ENCODE results near the gene NFIC. TPM values are rescaled to one million over a fixed set of nuclear protein-coding genes. Genes with fewer than 3 reads are reported as not detected.
"Not testable (repeated sequence)": the region's sequence is repeated elsewhere in the genome, so short reads cannot be mapped to it uniquely, and the experiment has no call there.

NFIC gene
- total RNA-seq, 4 donors from 2014 or later, result 165 to 297 (median 211) TPM

GRCh38 chr19:3443840-3444694 is 77.7 kb downstream of the NFIC start:
- Histone ChIP-seq H3K27me3 (no peaks in the 10 kb centered on the region), H3K27ac (replicated peaks in 1 of 4) (peak overlapping the region; percentile 71 to 78 (median 72)), H3K9me3 (no peaks in the 10 kb centered on the region), H3K4me1 (peaks cover 42 to 82% (median 76%) of the 10 kb centered on the region in 4 donors), H3K4me3 (no peak overlapping the region), H3K36me3 (peaks cover 31 to 88% (median 68%) of the 10 kb centered on the region in 4 donors)
- peak; percentile 87 for DNase-seq (ENCODE audit: extremely low spot score)
- 34% methylated on average over 19 of the region's 33 CpGs for WGBS
- no peak for TF ChIP-seq EP300 (IDR thresholded peaks at IDR 0.05)
- peak in 1 of 3 experiments; percentile 13 for TF ChIP-seq CTCF (IDR thresholded peaks at IDR 0.05)
- no peak for TF ChIP-seq POLR2A (IDR thresholded peaks at IDR 0.05; ENCODE audit: low read depth)
- TF ChIP-seq POLR2AphosphoS5 (IDR thresholded peaks at IDR 0.05), result peak in 1 of 2 donors; percentile 53
- intact Hi-C loops (cut with DNase I), result no loop called here

- H3K4me1 ChIP-seq, result peaks cover 42 to 79% (median 76%) of the 10 kb centered on the region in 4 donors
- WGBS, result 60% methylated on average over 17 of the region's 24 CpGs
Measured at GRCh38 chr19:3444695-3445234, 78.4 kb downstream of the NFIC start.

DNA sequence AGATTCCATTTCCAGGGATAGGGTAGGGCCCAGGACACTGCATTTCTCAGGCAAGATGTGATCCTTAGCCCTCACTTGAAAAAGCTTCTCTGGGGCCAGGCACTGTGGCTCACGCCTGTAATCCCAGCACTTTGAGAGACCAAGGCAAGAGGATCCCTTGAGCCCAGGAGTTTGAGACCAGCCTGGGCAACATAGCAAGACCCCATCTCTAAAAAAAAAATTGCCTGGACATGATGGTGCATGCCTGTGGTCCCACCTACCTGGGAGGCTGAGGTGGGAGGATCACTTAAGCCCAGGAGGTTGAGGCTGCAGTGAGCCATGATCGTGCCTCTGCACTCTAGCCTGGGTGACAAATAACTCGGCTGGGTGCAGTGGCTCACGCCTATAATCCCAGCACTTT is 80.3 kb downstream of the NFIC start:
- intact Hi-C loops (cut with DNase I); H3K9me3 ChIP-seq; DNase-seq (ENCODE audit: extremely low spot score); H3K27me3 ChIP-seq; H3K4me3 ChIP-seq: not testable (repeated sequence)
- WGBS, result 92% methylated on average over 4 of the region's 4 CpGs
- H3K36me3 ChIP-seq, result peaks cover 37 to 91% (median 70%) of the 10 kb centered on the region in 4 donors
- peak overlapping the region; percentile 84 to 91 (median 89) for H3K27ac ChIP-seq (replicated peaks in 1 of 4)
- peaks cover 48 to 75% (median 69%) of the 10 kb centered on the region in 4 donors for H3K4me1 ChIP-seq

More at GRCh38 chr19:3444695-3445234, 78.4 kb downstream of the NFIC start:
- H3K36me3 ChIP-seq, result peaks cover 38 to 93% (median 73%) of the 10 kb centered on the region in 4 donors
- DNase-seq (ENCODE audit: extremely low spot score), result no peak
- H3K4me3 ChIP-seq, result no peak overlapping the region
- intact Hi-C loops (cut with DNase I), result no loop called here
- H3K27me3 ChIP-seq, result no peaks in the 10 kb centered on the region
- H3K27ac ChIP-seq (replicated peaks in 1 of 4), result peak overlapping the region in 3 of 4 donors; percentile 71 to 91 (median 89)
- peak; percentile 46 to 85 for TF ChIP-seq POLR2AphosphoS5 (IDR thresholded peaks at IDR 0.05)
- TF ChIP-seq POLR2A (IDR thresholded peaks at IDR 0.05; ENCODE audit: low read depth), result no peak
- H3K9me3 ChIP-seq, result no peaks in the 10 kb centered on the region

GRCh38 chr19:3448616-3449334 is 82.4 kb downstream of the NFIC start:
- Histone ChIP-seq H3K9me3 (no peaks in the 10 kb centered on the region), H3K36me3 (peaks cover 53 to 90% (median 78%) of the 10 kb centered on the region in 4 donors), H3K27ac (replicated peaks in 1 of 4) (peak overlapping the region; percentile 84 to 91 (median 89)), H3K4me1 (peaks cover 38 to 70% (median 63%) of the 10 kb centered on the region in 4 donors), H3K27me3 (no peaks in the 10 kb centered on the region), H3K4me3 (no peak overlapping the region)
- no peak for TF ChIP-seq EP300 (IDR thresholded peaks at IDR 0.05)
- TF ChIP-seq CTCF (IDR thresholded peaks at IDR 0.05), result no peak
- TF ChIP-seq POLR2AphosphoS5 (IDR thresholded peaks at IDR 0.05), result no peak
- TF ChIP-seq POLR2A (IDR thresholded peaks at IDR 0.05; ENCODE audit: low read depth), result no peak
- 91% methylated on average over 23 of the region's 28 CpGs for WGBS
- intact Hi-C loops (cut with DNase I), result no loop called here
- no peak for DNase-seq (ENCODE audit: extremely low spot score)

DNA sequence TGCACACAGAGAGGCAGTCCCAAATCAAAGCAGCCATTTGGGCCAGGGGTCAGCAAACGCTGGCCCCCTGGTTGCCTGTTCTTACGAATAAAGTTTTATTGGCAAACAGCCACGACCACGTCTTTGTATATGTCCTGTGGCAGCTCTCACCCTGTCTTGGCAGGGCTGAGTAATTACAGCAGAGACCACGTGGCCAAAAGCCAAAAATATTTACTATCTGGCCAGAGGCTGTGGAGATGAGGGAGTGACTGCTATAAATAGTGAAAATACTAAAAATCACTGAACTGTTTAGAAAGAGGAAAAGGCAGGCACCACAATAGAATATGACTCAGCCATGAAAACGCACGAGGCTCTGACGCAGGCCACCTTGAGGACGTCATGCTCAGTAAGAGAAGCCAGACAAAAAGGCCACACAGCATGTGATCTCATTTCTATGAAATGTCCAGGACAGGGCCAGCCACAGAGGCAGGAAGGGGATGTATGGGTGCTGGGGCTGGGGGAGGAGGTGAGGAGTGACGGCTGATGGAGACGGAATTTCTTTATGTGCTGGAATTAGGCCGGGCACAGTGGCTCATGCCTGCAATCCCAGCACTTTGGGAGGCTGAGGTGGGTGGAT is 84.5 kb downstream of the NFIC start:
- no peaks in the 10 kb centered on the region for H3K9me3 ChIP-seq
- H3K4me3 ChIP-seq, result no peak overlapping the region
- peak overlapping the region; percentile 84 to 91 (median 89) for H3K27ac ChIP-seq (replicated peaks in 1 of 4)
- intact Hi-C loops (cut with DNase I), result no loop called here
- peak; percentile 96 for DNase-seq (ENCODE audit: extremely low spot score)
- H3K4me1 ChIP-seq, result peaks cover 17 to 68% (median 59%) of the 10 kb centered on the region in 4 donors
- WGBS, result 18% methylated on average over 12 of the region's 12 CpGs
- no peaks in the 10 kb centered on the region for H3K27me3 ChIP-seq
- TF ChIP-seq POLR2A (IDR thresholded peaks at IDR 0.05; ENCODE audit: low read depth) (no peak), POLR2AphosphoS5 (IDR thresholded peaks at IDR 0.05) (peak; percentile 95 to 97), EP300 (IDR thresholded peaks at IDR 0.05) (peak; percentile 97)
- peaks cover 55 to 96% (median 83%) of the 10 kb centered on the region in 4 donors for H3K36me3 ChIP-seq
